Prostate gland (tissue), 2 donors: Measurements from ENCODE around the gene UBAC2.

ENCODE experiments used
- CTCF ChIP-seq, 4 experiments: fragments of 200-600 bp in 2 of 4; fragments of 450-650 bp in 2 of 4; sonication (generic) in 2 of 4; IDR thresholded peaks; 1 replicate in 3 of 4; 2 replicates in 1 of 4; pipeline ENCODE4 v1.5.1; 2016 to 2019; ENCODE audit warnings: antibody characterized with exemption in 4 of 4, mild to moderate bottlenecking in 2 of 4, moderate library complexity in 2 of 4
- POLR2A ChIP-seq: fragments of 450-650 bp; IDR thresholded peaks from one replicate; pipeline ENCODE4 v1.6.1; 2016; ENCODE audit warnings: antibody characterized with exemption, mild to moderate bottlenecking
- POLR2AphosphoS5 ChIP-seq: sonication (generic); formaldehyde crosslinking; IDR thresholded peaks from one replicate; pipeline ENCODE4 v1.6.1; 2017; ENCODE audit warnings: antibody characterized with exemption

GRCh38 chr13:99199541-99200431, 868 bp upstream of the UBAC2 start:
- TF ChIP-seq CTCF (IDR thresholded peaks at IDR 0.05) = no peak
- TF ChIP-seq POLR2AphosphoS5 = no peak
- no peak for TF ChIP-seq POLR2A
